Head of caudate nucleus (tissue), 42 donors: ENCODE measurements around the gene DAP.

ENCODE experiments used
- DNase-seq, 42 donors: peaks; one replicate each; pipeline versions ENCODE4 v3.0.0 to v3.0.0-alpha.2; 2020 to 2021; ENCODE audit warnings: mixed read lengths in 7 of 42
- intact Hi-C: fragments of 100-400 bp; cut with DNase I; formaldehyde crosslinking; loops from one replicate; pipeline ENCODE4 v1.15.0; 2022

DAP gene

GRCh38 chr5:10740384-10740783 is 20.6 kb downstream of the DAP start:
- no peak for DNase-seq
- intact Hi-C loops: no loop called here

GRCh38 chr5:10737880-10738279 is 23.2 kb downstream of the DAP start:
- DNase-seq: no peak
- intact Hi-C loops: no loop called here

GRCh38 chr5:10736808-10737207 is 24.2 kb downstream of the DAP start:
- intact Hi-C loops: no loop called here
- DNase-seq: no peak

- DNase-seq: no peak
- intact Hi-C loops: no loop called here
Observed at GRCh38 chr5:10736354-10736753, 24.7 kb downstream of the DAP start.

GRCh38 chr5:10735569-10736276 is 25.3 kb downstream of the DAP start:
- intact Hi-C loops: no loop called here

GRCh38 chr5:10734832-10735523 is 26.1 kb downstream of the DAP start:
- intact Hi-C loops: no loop called here
- no peak for DNase-seq

More at GRCh38 chr5:10735569-10736276, 25.3 kb downstream of the DAP start:
- no peak for DNase-seq

GRCh38 chr5:10734037-10734709 is 26.9 kb downstream of the DAP start:
- intact Hi-C loops: no loop called here
- no peak for DNase-seq

- intact Hi-C loops: no loop called here
- DNase-seq: no peak
Observed at GRCh38 chr5:10733426-10733825, 27.6 kb downstream of the DAP start.

GRCh38 chr5:10731913-10732312 is 29.1 kb downstream of the DAP start:
- intact Hi-C loops: no loop called here
- DNase-seq: no peak

- DNase-seq: no peak
- intact Hi-C loops: no loop called here
Observed at GRCh38 chr5:10730043-10730351, 31.0 kb downstream of the DAP start.

GRCh38 chr5:10729320-10730042 is 31.6 kb downstream of the DAP start:
- intact Hi-C loops: no loop called here
- DNase-seq: peak in 21 of 42 donors; percentile 7 to 51 (median 30)

GRCh38 chr5:10728679-10729078 is 32.4 kb downstream of the DAP start:
- no peak for DNase-seq
- intact Hi-C loops: no loop called here

GRCh38 chr5:10727861-10728260 is 33.2 kb downstream of the DAP start:
- intact Hi-C loops: no loop called here
- peak in 1 of 42 donors; percentile 14 for DNase-seq

GRCh38 chr5:10726913-10727517 is 34.0 kb downstream of the DAP start:
- intact Hi-C loops: no loop called here
- DNase-seq: no peak

- no peak for DNase-seq
- intact Hi-C loops: no loop called here
Observed at GRCh38 chr5:10726179-10726912, 34.7 kb downstream of the DAP start.

GRCh38 chr5:10725636-10726035 is 35.4 kb downstream of the DAP start:
- DNase-seq: no peak
- intact Hi-C loops: no loop called here

- peak in 31 of 42 donors; percentile 9 to 69 (median 39) for DNase-seq
- intact Hi-C loops: no loop called here
Observed at GRCh38 chr5:10724781-10725507, 36.1 kb downstream of the DAP start.

- no peak for DNase-seq
- intact Hi-C loops: no loop called here
Observed at GRCh38 chr5:10723514-10723913, 37.5 kb downstream of the DAP start.
